ENCODE data around the gene AGBL1.

AGBL1 gene

DNA sequence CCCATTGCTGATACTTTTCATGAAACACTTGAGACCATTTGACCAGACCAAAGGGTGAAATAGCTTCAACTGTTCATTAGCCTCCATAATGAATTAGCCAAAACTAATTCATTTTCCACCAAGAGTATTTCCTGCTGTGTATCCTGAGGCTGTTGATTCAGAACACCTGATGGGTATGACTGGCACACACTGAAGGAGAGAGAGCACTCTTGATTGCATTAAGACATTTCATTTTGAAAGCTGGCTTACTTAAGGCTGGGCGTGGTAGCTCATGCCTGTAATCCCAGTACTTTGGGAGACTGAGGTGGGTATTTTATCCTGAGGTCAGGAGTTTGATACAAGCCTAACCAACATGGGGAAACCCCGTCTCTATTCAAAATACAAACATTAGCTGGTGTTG lies 175.6 kb downstream of the AGBL1 start:
- no peak overlapping the region for H3K4me3 ChIP-seq (replicated peaks; ENCODE audit: low read depth, low read length)
- TF ChIP-seq, protein P1, sequence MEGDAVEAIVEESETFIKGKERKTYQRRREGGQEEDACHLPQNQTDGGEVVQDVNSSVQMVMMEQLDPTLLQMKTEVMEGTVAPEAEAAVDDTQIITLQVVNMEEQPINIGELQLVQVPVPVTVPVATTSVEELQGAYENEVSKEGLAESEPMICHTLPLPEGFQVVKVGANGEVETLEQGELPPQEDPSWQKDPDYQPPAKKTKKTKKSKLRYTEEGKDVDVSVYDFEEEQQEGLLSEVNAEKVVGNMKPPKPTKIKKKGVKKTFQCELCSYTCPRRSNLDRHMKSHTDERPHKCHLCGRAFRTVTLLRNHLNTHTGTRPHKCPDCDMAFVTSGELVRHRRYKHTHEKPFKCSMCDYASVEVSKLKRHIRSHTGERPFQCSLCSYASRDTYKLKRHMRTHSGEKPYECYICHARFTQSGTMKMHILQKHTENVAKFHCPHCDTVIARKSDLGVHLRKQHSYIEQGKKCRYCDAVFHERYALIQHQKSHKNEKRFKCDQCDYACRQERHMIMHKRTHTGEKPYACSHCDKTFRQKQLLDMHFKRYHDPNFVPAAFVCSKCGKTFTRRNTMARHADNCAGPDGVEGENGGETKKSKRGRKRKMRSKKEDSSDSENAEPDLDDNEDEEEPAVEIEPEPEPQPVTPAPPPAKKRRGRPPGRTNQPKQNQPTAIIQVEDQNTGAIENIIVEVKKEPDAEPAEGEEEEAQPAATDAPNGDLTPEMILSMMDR (IDR thresholded peaks at IDR 0.05; ENCODE audit: low read length, missing control alignments) = no peak
- no peak for DNase-seq (ENCODE audit: low read depth)

DNA sequence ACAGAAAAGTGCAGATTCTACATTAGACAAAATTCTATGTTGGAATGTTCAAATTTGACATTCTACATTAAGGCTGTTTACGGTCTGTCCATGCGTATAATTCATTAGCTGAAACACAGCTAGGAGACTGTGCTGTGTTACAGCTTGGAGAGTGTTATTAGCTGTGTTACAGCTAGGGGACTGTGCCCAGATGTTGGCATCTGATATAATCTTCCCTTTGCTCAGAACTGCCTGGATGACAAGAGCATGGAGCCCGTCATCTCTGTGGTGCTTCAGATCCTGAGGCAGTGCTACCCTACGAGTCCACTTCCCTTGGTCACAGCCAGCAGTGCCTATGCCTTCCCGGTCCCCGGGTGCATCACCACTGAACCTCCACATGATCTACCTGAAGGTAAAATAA lies 177.0 kb downstream of the AGBL1 start:
- H3K4me3 ChIP-seq (replicated peaks; ENCODE audit: low read depth, low read length) = no peak overlapping the region
- no peak for DNase-seq (ENCODE audit: low read depth)
- TF ChIP-seq, protein P1 (IDR thresholded peaks at IDR 0.05; ENCODE audit: low read length, missing control alignments) = no peak

DNA sequence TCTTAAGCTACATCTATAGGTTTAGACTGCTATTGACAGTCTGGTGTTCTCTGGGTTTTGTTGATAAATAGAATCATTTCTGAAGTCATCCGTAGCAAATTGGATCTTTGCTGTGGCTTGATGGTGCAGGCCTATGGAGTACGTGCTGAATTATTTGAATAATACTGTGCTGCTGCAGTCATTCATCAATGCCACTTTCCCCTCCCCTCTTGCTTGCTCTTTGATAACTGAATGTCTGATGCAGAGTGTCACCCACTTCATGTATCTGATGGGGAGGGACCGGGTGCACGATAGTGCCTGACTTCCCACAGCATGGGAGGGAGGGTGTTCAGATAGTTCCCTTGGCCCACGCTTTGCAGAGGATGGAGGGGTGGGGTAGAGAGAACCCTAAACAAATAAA lies 179.9 kb downstream of the AGBL1 start:
- H3K4me3 ChIP-seq (replicated peaks; ENCODE audit: low read depth, low read length) = no peak overlapping the region
- no peak for DNase-seq (ENCODE audit: low read depth)
- TF ChIP-seq, protein P1 (IDR thresholded peaks at IDR 0.05; ENCODE audit: low read length, missing control alignments) = no peak

DNA sequence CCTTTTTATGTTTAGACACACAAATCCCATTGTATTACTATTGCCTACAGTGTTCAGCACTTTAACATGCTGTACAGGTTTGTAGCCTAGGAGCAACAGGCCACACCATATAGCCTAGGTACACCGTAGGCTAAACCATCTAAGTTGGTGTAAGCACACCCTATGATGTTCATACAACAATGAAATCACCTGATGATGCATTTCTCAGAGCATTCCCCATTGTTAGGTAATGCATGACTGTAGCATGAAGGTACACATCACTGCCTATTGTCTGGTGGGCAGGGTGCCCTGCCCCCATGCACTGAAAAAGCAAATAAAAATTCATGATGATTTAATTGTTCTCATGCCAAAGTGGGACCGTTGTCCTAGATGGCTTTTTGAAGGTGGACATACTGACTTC lies 183.6 kb downstream of the AGBL1 start:
- TF ChIP-seq, protein P1 (IDR thresholded peaks at IDR 0.05; ENCODE audit: low read length, missing control alignments) = no peak
- no peak overlapping the region for H3K4me3 ChIP-seq (replicated peaks; ENCODE audit: low read depth, low read length)
- no peak for DNase-seq (ENCODE audit: low read depth)

DNA sequence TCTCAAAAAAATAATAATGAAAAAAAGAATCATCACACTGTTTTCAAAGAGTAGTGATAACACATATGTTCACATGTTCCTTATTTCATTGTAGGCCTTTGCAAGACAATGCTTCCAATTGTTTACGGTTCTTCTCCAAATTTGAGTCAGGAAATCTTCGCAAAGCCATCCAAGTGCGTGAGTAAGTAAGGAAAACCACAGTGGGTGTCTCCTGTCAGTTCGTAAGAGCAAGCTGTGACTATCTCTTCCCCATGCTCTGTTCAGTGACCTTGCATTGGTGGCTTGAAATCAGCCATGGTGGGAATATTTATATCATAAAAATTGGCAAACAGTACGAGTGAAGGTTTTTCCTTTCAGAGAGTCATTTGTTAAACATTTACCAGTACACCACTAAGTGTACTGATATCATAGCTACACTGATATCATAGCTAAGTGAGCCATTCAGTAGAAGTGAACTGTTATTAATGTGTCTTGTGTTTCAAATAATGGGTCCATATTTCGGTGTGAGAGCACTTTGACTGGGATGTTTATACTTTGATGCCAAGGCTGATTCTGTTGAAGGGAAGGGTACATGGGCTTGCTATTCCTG lies 187.3 kb downstream of the AGBL1 start:
- DNase-seq (ENCODE audit: low read depth) = no peak
- TF ChIP-seq, protein P1 (IDR thresholded peaks at IDR 0.05; ENCODE audit: low read length, missing control alignments) = no peak
- no peak overlapping the region for H3K4me3 ChIP-seq (replicated peaks; ENCODE audit: low read depth, low read length)

DNA sequence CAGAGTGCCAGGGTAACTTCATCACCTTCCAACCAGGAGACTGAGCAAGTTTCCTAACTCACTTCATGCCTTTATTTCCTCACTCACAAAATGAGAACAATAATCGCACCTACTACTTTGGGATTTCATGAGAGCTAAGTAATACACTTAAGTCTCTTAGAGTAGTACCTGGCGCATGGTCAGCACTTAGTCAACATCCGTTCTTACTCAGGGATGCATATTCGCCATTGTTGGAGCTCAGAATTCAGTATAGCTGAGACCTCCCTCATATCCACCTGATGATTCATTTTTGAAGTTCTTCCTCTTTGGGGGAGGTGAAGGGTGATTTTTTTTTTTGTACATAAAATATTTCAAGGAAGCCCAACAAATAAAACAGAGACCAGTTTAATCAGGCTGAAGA lies 188.2 kb downstream of the AGBL1 start:
- DNase-seq (ENCODE audit: low read depth) = no peak
- TF ChIP-seq, protein P1 (IDR thresholded peaks at IDR 0.05; ENCODE audit: low read length, missing control alignments) = no peak
- no peak overlapping the region for H3K4me3 ChIP-seq (replicated peaks; ENCODE audit: low read depth, low read length)

DNA sequence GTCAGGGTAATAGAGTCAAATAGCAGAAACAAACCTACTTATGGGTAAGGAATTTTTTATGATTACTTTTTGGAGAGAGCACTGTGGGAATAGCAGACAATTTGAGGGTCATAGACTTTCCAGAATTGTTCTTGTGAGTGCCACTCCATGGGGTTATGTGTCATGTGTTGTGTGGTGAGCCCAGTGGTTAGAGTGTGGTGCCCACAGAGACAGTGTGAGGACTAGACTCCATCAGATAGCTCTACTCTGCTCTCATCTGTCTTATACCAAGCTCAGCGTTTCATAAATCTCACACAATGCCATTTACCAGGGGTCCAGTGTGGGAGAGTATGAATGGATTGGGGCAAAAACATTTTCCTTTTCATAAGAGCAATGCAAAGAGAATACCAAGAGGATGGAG lies 188.9 kb downstream of the AGBL1 start:
- no peak overlapping the region for H3K4me3 ChIP-seq (replicated peaks; ENCODE audit: low read depth, low read length)
- TF ChIP-seq, protein P1 (IDR thresholded peaks at IDR 0.05; ENCODE audit: low read length, missing control alignments) = no peak
- no peak for DNase-seq (ENCODE audit: low read depth)

Data from fibroblast of pulmonary artery (primary cell).